SU-DHL-6 (cell line): ENCODE results near the gene MMP24OS.

Experiments
- EZH2phosphoT487 ChIP-seq: fragments of 200-600 bp; sonication (generic), shearing (Covaris generic); conservative IDR thresholded peaks from 2 replicates; pipeline ENCODE4 v1.6.1; 2018; ENCODE audit warnings: mild to moderate bottlenecking, antibody characterized with exemption, low read length, moderate library complexity, mixed read lengths
- TF ChIP-seq, protein P1 (sequence below): fragments of 200-600 bp; sonication (generic); IDR thresholded peaks from one replicate; pipeline ENCODE4 v1.5.1; 2017; ENCODE audit warnings: antibody characterized with exemption, mild to moderate bottlenecking, low read length, moderate library complexity; ENCODE audit not compliant: insufficient read depth, poor library complexity, severe bottlenecking

DNA sequence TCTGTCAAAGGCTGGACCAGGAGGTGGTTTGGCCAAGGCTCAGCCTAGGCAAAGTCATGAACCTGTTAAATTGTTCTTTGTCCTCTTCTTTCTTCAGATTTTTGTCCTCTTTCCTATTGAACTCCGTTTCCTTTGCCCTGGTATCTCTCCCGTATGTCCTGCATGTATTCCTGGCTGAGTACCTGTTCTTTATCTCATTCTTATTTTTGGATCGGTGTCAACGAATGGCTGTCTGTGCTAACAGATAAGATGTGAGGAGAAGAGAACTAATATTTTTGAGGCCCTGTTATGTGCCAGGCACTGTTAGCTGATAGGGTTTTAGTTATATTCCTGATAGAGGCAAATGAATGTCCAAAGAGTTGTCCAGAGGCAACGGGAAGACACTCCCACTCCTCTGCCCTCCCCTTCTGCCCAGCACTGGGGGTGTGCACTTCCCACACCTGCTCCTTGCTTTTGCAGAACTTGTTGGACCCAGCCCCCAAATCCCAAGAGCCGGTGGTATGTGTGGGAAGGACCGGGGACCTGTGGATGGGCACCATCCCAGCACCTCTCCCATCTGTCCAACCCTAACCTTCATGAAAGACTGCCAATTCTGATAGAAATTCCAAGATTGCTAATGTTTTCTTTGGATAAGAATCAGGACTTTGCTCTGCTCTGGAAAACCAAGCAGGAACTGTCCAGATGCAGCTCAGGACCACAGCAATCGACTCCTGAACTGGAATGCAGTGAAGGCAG, 20.6 kb downstream of the MMP24OS start:
- TF ChIP-seq, protein P1, sequence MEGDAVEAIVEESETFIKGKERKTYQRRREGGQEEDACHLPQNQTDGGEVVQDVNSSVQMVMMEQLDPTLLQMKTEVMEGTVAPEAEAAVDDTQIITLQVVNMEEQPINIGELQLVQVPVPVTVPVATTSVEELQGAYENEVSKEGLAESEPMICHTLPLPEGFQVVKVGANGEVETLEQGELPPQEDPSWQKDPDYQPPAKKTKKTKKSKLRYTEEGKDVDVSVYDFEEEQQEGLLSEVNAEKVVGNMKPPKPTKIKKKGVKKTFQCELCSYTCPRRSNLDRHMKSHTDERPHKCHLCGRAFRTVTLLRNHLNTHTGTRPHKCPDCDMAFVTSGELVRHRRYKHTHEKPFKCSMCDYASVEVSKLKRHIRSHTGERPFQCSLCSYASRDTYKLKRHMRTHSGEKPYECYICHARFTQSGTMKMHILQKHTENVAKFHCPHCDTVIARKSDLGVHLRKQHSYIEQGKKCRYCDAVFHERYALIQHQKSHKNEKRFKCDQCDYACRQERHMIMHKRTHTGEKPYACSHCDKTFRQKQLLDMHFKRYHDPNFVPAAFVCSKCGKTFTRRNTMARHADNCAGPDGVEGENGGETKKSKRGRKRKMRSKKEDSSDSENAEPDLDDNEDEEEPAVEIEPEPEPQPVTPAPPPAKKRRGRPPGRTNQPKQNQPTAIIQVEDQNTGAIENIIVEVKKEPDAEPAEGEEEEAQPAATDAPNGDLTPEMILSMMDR = no peak
- no peak for TF ChIP-seq EZH2phosphoT487
